Smooth muscle cell (in vitro differentiated cells): ENCODE results near the gene RFX3. TPM values are rescaled to one million over a fixed set of nuclear protein-coding genes. Genes with fewer than 3 reads are reported as not detected.

ENCODE experiments used
- DNase-seq: peaks from one replicate; lab custom pipeline; 2025; ENCODE audit not compliant: unreplicated experiment; lab: John Stamatoyannopoulos, UW
- H2AFZ ChIP-seq: fragments of 200-600 bp; sonication (generic); 2 replicates; pipeline ENCODE4 v1.6.0; 2016; ENCODE audit warnings: antibody characterized with exemption, low read depth, mild to moderate bottlenecking
- H3F3A ChIP-seq: fragments of 200-600 bp; sonication (generic); 2 replicates; pipeline ENCODE4 v1.6.0; 2017; ENCODE audit warnings: antibody characterized with exemption, low read depth
- H3K27ac ChIP-seq: fragments of 200-600 bp; sonication (generic); 2 replicates; pipeline ENCODE4 v1.5.1; 2016; ENCODE audit warnings: low read depth, mild to moderate bottlenecking
- H3K27me3 ChIP-seq: fragments of 200-600 bp; sonication (generic); 2 replicates; pipeline ENCODE4 v1.6.1; 2016; ENCODE audit warnings: low read depth, mild to moderate bottlenecking
- H3K36me3 ChIP-seq: fragments of 200-600 bp; sonication (generic); 2 replicates; pipeline ENCODE4 v1.5.1; 2016; ENCODE audit warnings: low read depth
- H3K4me1 ChIP-seq: fragments of 200-600 bp; sonication (generic); 2 replicates; pipeline ENCODE4 v1.5.1; 2016; ENCODE audit warnings: low read depth
- H3K4me2 ChIP-seq: fragments of 200-600 bp; sonication (generic); 2 replicates; pipeline ENCODE4 v1.6.0; 2016; ENCODE audit warnings: mild to moderate bottlenecking
- H3K4me3 ChIP-seq: fragments of 200-600 bp; sonication (generic); 2 replicates; pipeline ENCODE4 v1.5.1; 2016; ENCODE audit warnings: mild to moderate bottlenecking
- H3K79me2 ChIP-seq: fragments of 200-600 bp; sonication (generic); 2 replicates; pipeline ENCODE4 v1.6.0; 2016; ENCODE audit warnings: low read depth, mild to moderate bottlenecking
- H3K9ac ChIP-seq: fragments of 200-600 bp; sonication (generic); 2 replicates; pipeline ENCODE4 v1.6.0; 2016; ENCODE audit warnings: low read depth
- H3K9me3 ChIP-seq: fragments of 200-600 bp; sonication (generic); replicated peaks from 2 replicates; pipeline ENCODE4 v1.5.1; 2016; ENCODE audit warnings: low read depth
- H4K20me1 ChIP-seq: fragments of 200-600 bp; sonication (generic); 2 replicates; pipeline ENCODE4 v1.6.0; 2016; ENCODE audit warnings: low read depth
- CTCF ChIP-seq: fragments of 200-600 bp; sonication (generic); IDR thresholded peaks from 2 replicates; pipeline ENCODE4 v1.5.1; 2017; ENCODE audit warnings: borderline replicate concordance, mild to moderate bottlenecking, antibody characterized with exemption; ENCODE audit not compliant: insufficient read depth, poor library complexity, severe bottlenecking
- WGBS: methylation state at CpG from one replicate; pipeline ENCODE4 v1.1.7; 2016; ENCODE audit warnings: low lambda C conversion rate; 5-methylcytosine and 5-hydroxymethylcytosine counted together
- polyA plus RNA-seq: library from polyadenylated mRNA; unstranded; fragments of >200 nt; fragmentation: Nextera tagmentation; extraction: Ambion mirVana; gene quantifications from 2 replicates; pipeline ENCODE4 v1.2.1, GENCODE V29; 2016
- total RNA-seq: library from RNA; depleted of rRNA; stranded (reverse); fragments of >200 nt; gene quantifications from 2 replicates; pipeline ENCODE4 v1.2.3, GENCODE V29; 2014

The RFX3 gene
- total and polyA plus RNA-seq, 2 experiments from 2014 or later = 4.4 to 14.1 TPM

- H3K27ac ChIP-seq = no peak overlapping the region
- no peak overlapping the region for H2AFZ ChIP-seq
- no peaks in the 10 kb centered on the region for H3K9me3 ChIP-seq
- H3K4me2 ChIP-seq = no peak overlapping the region
- H3K4me3 ChIP-seq = no peak overlapping the region
- H3K27me3 ChIP-seq = no peaks in the 10 kb centered on the region
- peaks cover 6% of the 10 kb centered on the region for H3K4me1 ChIP-seq
- H3K9ac ChIP-seq = no peak overlapping the region
- H3K79me2 ChIP-seq = no peaks in the 10 kb centered on the region
- H3K36me3 ChIP-seq = no peaks in the 10 kb centered on the region
- H4K20me1 ChIP-seq = no peaks in the 10 kb centered on the region
- no peak for DNase-seq
- no peak for TF ChIP-seq CTCF
- peaks cover 4% of the 10 kb centered on the region for H3F3A ChIP-seq
These were observed 233.5 kb downstream of the RFX3 start for GRCh38 chr9:3292311-3292710.

- Histone ChIP-seq H4K20me1 (no peaks in the 10 kb centered on the region), H3K4me1 (peaks cover 7% of the 10 kb centered on the region), H3K79me2 (no peaks in the 10 kb centered on the region), H3K27me3 (no peaks in the 10 kb centered on the region), H3K9me3 (no peaks in the 10 kb centered on the region), H2AFZ (no peak overlapping the region), H3F3A (peaks cover 10% of the 10 kb centered on the region), H3K4me2 (no peak overlapping the region), H3K4me3 (no peak overlapping the region), H3K27ac (no peak overlapping the region), H3K9ac (no peak overlapping the region), H3K36me3 (no peaks in the 10 kb centered on the region)
- no peak for TF ChIP-seq CTCF
- 74% methylated on average over 5 of the region's 5 CpGs for WGBS
- no peak for DNase-seq
These were observed 235.5 kb downstream of the RFX3 start for GRCh38 chr9:3290231-3290840.

GRCh38 chr9:3288686-3289085 is 237.1 kb downstream of the RFX3 start:
- Histone ChIP-seq H3K9me3 (no peaks in the 10 kb centered on the region), H3K4me1 (peaks cover 12% of the 10 kb centered on the region), H4K20me1 (no peaks in the 10 kb centered on the region), H3K79me2 (no peaks in the 10 kb centered on the region), H3K4me2 (no peak overlapping the region), H3F3A (peaks cover 10% of the 10 kb centered on the region), H3K4me3 (no peak overlapping the region), H3K36me3 (no peaks in the 10 kb centered on the region), H3K27ac (no peak overlapping the region), H3K27me3 (no peaks in the 10 kb centered on the region), H2AFZ (no peak overlapping the region), H3K9ac (no peak overlapping the region)
- DNase-seq = no peak
- no peak for TF ChIP-seq CTCF
